GM19397 (cell line): ENCODE measurements around the gene PTPRE.

Source experiments
- ATAC-seq: cut with Tn5 transposase; IDR thresholded peaks from one replicate; pipeline ENCODE4 v1.9.1; 2021; ENCODE audit warnings: mild to moderate bottlenecking, moderate library complexity; ENCODE audit not compliant: unreplicated experiment

Gene PTPRE

DNA sequence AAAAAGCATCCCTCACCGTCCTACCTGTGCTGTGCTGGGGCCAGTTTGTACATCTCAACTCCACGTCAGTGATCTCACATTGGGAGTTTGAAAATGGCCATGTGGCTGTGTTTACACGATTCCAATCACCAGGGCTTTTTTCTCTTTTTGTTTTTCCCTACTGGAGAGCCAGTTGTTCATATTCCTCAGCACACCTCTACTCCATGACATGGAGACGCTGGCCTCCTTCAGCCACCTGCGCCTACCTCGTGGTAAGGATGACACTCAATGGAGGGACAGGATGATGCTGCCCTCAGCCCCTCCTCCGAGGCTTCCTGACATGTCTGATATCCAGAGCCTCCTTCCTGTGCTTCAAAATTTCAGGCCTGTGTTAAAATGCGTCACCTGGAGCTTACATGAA, 24.5 kb upstream of the PTPRE start:
- no peak for ATAC-seq

DNA sequence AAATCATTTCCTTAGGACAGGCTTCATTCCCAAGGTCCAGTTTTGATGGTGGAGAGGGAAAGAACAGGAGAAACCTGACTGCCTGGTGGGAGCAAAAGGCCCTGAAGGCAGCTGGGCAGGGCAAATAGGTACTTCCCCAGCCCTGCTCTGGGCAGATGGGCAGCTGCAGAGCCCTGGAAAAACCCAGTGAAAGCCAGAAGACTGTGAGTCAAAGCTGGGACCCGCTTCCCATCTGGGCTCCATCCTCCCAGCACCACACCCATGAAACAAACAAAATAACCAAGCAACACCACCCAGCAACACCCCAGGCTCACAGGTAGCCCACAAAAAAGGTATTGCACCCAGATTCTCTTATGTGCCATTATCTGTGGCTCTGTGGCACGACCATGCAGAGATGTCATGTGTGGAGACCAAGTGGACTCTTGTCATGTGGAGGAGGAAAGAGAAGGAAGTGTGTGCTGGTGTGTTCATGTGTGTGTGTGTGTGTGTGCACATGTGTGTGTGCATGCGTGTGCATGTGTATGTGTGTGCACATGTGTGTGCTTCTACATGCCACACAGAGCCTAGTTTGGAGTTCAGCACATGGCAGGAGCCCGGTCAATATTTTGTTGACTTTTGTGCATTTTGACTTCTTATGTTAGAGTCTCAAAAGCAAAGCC, 24.0 kb upstream of the PTPRE start:
- ATAC-seq: no peak

- ATAC-seq: no peak
Observed at GRCh38 chr10:127883516-127883915, 23.4 kb upstream of the PTPRE start.

DNA sequence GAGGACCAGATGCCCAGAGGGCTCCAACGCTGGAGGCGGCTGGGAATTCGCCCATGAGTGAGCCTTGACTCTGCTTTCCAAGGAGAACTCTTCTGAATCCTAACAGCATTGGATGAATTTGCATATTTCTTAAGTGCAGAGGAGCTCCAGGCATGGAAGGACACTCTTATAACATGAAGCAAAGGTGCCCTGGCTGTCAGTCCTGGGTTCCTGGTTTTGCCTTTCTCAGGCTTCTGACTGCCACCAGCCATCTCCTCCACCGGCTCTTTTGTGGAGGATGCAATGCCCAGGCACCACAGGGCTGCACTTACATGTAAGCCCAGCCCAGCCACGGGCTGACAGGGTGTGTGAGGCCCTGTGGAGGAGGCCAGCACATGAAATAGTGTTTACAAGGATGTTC, 22.4 kb upstream of the PTPRE start:
- ATAC-seq: no peak

GRCh38 chr10:127886371-127887051, 20.4 kb upstream of the PTPRE start:
- ATAC-seq: no peak

- no peak for ATAC-seq
Observed at GRCh38 chr10:127887541-127888415, 19.1 kb upstream of the PTPRE start.

- ATAC-seq: no peak
Observed at GRCh38 chr10:127888521-127889312, 18.2 kb upstream of the PTPRE start.

DNA sequence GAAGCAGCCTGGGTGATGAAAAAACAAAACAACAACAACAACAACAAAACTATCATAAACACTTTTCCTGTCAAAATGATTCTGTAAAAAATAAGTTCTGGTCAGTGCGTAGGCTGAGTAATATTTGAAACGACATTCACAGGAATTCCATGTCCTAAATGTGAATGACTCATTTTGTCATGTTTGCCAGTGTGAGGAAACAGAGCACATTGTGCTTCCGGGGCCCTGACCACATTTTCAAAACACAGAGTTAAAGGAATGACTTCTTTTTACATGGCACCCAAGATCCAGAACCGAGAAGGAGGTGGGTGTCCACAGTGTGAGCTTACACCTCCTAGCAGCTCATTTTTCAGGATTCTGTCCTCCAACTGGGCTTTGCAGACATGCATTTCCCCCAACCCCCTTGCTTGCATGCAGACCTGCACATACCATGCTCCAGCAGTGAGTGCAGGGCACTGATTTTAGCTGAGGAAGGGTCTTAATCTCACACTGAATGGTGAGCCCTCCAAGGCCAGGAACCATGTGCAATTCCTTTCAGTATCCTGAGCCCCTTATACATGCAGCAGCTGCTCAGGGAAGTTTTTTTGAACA, 17.2 kb upstream of the PTPRE start:
- ATAC-seq: no peak

- no peak for ATAC-seq
Observed at GRCh38 chr10:127890216-127890615, 16.7 kb upstream of the PTPRE start.

GRCh38 chr10:127890832-127891334, 16.0 kb upstream of the PTPRE start:
- ATAC-seq: no peak

DNA sequence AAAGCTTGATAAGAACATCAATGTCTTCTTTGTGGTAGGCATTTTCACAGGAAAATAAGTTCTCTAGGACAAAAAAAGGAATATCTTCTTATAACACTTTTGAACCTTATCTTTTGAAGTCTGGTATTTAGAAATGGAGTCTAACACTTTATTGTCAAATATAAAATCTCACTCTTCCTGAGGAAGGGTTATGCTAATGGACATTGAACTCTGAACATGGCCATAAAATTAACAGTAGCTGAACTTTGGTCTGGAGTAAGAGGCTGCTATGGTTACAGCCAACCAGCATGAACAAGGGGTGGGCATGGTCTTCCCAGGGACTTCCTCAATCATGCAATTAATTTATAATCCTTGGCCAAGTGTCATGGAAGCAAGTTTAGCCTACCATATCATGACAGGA, 14.2 kb upstream of the PTPRE start, which contains the start of gene CLRN3:
Gene CLRN3 (minus strand): TSS at position 199 of the 400 bp plus-strand sequence. CDS start 157 bp downstream, at position 42.
- ATAC-seq: no peak

- no peak for ATAC-seq
Observed at GRCh38 chr10:127894146-127894545, 12.8 kb upstream of the PTPRE start.

- no peak for ATAC-seq
Observed at GRCh38 chr10:127896590-127896989, 10.3 kb upstream of the PTPRE start.

- ATAC-seq: no peak
Observed at GRCh38 chr10:127897177-127897576, 9.7 kb upstream of the PTPRE start.

DNA sequence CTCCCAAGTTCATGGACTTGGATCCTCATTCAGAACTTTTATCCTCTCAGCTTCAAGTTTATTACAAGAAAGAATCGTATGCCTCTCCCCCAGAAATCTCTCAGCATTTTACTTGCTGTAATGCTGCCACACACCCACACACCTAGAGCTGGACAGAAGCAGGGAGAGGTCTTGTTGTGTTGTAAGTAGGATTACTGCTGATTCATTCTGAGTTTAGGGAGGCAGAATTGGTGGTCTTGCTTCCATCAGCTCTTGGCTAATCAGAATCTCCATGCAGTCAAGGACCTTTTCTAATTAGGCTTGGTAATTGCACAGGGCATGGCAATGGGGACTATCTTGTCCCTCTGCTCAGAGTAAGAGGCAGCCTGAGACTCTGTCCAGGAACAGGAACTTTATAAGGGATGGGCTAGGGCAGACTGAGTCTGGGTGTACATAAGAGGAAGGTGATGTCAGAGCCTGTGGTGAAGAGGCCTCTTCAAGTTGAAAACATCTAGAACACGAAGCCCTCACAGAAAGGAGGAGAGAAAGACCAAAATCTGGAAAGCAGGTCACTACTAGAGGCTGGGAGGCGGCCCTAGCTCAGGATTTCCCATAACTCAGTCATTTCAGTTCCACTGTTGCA, 7.0 kb upstream of the PTPRE start:
- ATAC-seq: no peak

DNA sequence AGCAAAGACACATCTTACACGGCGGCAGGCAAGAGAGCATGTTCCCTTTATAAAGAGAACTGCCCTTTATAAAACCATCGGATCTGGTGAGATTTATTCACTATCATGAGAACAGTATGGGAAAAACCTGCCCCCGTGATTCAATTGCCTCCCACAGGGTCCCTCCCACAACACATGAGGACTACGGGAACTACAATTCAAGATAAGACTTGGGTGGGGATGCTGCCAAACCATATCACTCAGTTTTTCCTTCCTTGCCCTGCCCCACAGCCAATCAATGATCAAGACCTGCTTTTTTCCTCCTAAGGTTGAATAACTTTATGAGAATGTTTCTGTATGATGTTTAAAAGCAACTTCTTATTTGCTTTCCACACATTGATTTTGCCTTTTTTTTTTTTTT, 3.1 kb upstream of the PTPRE start:
- no peak for ATAC-seq

GRCh38 chr10:127904311-127905000, 2.4 kb upstream of the PTPRE start:
- no peak for ATAC-seq

GRCh38 chr10:127905001-127905847, 1.7 kb upstream of the PTPRE start:
- ATAC-seq: no peak
